Stimulated activated CD4-positive, alpha-beta T cell treated with anti-CD3 and anti-CD28 coated beads, Interleukin-1b, Interleukin-23, amount 100 ng/mL, for 4 hours (primary cell): ENCODE data around the gene GRIK1.

Experiments
- DNase-seq, 2 donors: peaks; one replicate each; pipeline ENCODE4 v3.0.0-alpha.2; 2020; ENCODE audit warnings: low read depth in 2 of 2

GRIK1 gene

GRCh38 chr21:29786496-29787360, 153.1 kb downstream of the GRIK1 start:
- no peak for DNase-seq

DNA sequence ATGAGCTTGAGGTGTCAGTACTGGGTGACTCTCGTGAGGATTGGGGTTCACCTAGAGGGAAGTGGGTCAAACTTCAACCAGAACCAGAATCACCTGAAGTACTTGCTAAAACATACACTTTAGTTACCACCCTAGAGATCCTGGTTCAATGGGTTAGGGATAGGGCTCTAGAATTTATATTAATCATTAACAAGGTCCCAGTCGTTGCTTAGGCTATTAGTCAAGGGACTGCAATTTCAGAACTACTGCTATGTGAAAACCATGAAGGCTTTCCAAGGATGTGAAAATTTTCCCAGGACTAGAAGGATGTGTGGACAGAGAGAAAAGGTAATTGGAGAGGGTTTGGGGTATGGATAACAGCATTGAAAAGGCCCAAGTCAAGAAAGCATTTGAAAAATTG, 162.6 kb downstream of the GRIK1 start:
- no peak for DNase-seq

DNA sequence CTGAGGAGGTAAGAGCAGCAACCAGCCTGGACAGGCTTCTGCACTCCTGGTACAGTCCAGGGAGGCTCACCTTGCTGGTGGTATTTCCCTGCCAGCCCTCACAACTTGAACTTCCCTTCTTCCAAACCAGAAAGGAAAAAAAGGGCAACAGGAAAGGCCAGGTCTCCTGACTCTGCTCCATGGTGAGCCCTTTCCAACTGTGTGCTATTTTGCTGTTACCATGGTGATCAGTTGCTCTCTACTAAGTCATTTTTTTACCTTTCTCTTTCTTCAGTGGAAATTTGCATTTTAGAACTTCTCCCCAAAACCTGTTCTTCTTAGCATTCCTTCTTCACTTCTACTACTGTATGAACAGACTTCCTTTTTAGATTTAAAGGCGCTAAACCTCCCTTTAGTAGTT, 164.3 kb downstream of the GRIK1 start:
- DNase-seq = no peak

- no peak for DNase-seq
Observed at GRCh38 chr21:29771491-29772066, 168.2 kb downstream of the GRIK1 start.

DNA sequence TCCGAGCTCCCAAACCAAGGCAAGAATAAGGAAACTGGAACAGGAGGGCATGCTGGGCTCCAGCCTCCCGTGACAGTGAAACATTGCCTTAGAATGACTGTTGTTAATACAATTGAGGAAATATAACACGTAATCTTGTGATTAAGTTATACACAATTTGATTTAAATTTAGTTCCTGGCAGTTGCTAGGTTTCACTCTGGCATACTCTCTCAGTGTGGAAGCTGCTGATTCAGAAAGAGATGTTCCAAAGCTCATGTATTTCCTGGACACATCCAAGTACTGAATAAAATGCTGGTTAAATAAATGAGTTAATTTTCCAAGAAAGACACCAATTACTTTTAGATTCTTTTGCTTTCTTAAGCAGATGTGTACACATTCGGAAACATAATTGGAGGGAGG, 176.1 kb downstream of the GRIK1 start:
- DNase-seq = no peak

DNA sequence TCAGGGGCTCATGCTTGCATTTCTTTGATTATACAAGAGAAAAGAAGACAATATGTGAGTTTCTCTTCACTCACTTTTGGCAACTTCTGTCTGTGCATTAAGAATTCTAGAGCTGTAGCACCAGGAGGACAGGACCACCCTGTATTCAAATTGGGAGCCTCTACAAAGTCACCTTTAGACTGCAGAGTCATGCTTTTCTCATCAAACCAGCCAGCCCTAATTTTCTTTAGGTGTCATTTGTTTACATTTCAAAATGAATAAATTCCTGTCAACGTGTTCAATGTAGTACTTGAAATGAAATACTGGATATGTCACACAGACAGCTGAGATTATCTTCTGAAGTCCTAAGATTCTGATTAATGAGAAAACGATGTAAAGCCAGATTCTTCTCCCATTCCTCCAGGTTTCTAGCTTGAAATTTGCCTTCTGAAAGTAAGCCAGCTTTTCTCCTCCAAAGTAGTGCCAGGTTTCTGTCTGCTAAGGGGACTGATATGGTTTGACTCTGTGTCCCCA, 177.2 kb downstream of the GRIK1 start:
- DNase-seq = no peak

GRCh38 chr21:29753216-29753615, 186.6 kb downstream of the GRIK1 start:
- no peak for DNase-seq

- no peak for DNase-seq
Observed at GRCh38 chr21:29751473-29752185, 188.2 kb downstream of the GRIK1 start.

- DNase-seq = no peak
Observed at GRCh38 chr21:29749957-29750356, 189.8 kb downstream of the GRIK1 start.

DNA sequence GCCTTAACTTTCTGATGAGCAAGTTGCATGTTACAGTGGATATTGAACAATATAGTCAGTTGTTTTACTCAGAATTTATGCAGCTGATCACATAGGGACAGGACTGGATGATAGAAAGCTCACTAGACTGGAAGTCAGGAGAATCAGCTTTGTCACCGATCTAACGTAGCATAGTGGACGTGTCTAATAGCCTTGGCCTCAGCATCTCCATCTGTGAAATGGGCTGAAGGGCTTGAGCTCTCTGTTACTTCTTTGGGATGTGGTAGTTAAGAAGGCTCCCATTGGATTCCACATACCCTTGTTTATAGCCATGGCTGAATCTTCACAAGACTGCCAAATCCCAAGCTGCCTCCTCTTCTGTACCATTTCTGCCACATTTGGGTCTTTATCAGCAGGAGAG, 190.6 kb downstream of the GRIK1 start:
- DNase-seq = no peak

DNA sequence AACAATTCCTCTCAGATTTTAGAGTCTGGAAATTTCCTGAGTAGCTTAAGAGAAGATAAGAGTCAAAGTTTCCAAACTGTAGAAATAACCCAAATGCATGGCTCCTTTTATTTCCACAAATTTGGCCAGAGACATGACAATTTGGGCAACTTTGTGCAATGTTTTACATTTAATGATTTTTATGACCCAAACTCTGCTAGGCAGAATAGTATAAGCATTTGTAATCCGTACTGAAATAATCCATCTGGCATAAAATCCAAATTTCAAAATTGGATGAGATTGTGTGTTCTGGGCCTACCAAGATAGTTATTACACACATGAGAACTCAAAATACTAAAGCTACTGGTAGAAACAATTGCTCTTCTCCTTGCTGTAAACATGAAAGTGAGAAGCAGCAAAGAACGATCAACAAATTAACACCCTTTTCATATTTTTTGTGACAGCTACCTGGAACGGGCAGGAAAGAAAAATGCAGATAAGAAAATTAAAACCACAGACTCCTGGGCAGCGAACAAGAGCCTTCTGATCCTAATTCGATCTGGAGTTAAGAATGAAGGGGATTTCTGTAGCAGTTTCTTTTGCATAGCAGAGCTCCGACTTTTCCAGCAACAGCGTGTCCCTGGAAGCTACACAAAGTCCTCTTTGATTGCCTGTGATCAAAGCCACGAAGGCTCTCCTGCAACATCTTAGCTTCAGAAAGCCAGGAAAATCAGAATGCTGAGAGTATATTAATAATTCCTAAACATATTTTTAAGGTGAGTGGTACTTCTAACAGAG, 191.2 kb downstream of the GRIK1 start:
- no peak for DNase-seq

DNA sequence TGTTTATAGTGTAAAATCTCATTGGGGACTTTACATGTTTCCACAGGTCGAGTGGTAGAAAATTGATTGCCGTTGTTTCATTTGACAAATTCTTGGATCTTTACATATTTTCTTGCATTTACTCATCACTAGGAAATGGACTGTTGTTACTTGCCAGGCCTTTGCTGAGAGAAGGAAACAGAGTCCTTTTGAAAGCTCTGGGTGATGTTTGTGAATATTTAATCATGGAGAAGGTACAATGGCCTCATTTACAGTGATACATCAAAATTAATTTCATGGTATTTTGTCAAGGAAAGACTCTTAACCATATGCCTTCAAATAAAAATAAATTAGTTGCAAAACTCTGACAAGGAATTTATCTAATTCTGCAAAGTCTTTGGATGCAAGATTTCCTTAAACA, 198.0 kb downstream of the GRIK1 start:
- DNase-seq = no peak

DNA sequence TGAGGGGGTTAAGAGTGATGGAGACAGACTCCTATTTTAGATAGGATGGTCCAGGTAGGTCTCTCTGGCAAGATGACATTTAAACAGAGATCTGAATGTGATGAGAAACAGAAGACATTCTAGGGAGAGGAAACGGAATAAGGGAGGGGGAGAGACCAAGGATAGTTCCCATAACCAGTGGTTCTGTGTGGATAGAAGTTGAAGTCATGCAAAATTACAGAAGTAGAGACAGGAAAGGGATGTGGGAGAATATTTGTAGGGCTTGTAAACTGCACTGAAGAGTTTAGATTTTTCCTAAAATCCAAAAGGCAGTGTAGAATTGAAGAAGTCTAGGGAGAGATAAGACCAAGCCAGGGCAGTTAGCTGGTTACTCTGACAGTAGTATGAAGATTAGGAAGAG, 200.6 kb downstream of the GRIK1 start:
- DNase-seq = no peak

GRCh38 chr21:29738730-29739129, 201.1 kb downstream of the GRIK1 start:
- no peak for DNase-seq

GRCh38 chr21:29737186-29737585, 202.6 kb downstream of the GRIK1 start:
- no peak for DNase-seq

DNA sequence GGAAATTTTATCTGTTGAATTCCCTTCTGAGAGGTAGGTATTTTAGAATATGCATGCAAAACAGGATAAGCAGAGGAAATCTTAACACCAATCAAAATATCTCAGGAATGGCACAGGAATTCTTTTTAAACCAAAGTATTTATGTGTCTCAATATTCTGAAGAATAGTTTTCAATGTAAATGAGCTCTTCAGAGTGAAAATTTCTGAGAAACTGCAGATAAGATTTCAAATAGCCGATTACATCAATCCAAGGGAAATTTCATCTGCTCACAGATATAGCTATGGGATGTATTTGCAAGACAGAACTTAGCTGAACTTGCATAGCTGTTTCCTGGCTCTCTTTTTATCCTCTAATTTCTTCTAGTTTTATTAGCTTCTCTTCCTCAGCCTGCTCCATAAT, 209.5 kb downstream of the GRIK1 start:
- DNase-seq = no peak

- DNase-seq = no peak
Observed at GRCh38 chr21:29726044-29726443, 213.8 kb downstream of the GRIK1 start.

- DNase-seq = no peak
Observed at GRCh38 chr21:29725025-29725736, 214.6 kb downstream of the GRIK1 start.

DNA sequence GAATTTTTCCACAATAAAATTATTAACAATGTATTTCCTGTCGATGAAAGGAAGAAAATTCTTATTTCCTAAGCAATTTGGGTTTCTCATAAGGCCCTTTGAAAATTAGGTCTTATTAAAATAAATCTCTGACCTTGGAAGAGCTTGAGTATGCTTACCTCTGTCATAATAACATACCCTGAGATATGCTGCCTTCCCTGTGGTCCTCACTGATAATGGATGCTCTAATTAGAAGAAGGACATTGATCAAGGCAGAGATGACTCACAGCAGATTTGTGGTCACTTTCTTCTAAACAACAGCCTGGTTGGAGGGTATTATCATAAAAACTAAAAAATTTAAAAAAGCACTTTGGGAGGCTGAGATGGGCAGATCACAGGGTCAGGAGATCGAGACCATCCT, 217.8 kb downstream of the GRIK1 start:
- no peak for DNase-seq

DNA sequence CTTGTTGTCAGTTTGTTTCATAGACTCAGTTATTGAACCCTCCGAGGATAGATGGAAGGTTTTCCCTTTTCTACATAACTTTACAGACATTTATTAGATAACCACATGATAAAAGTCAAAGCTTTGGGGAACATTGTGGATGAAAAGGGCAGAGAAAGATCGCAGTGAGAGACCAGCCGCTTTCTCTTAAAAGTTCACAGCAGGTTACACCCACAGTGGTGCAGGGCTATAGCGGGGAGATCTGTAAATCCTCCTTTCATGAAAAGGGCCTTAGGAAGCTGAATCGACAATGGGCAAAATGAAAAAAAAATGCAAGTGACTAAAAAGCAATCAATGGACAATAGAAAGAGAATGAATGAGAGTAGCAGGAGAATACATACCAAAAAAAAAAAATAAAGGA, 218.6 kb downstream of the GRIK1 start:
- DNase-seq = no peak

DNA sequence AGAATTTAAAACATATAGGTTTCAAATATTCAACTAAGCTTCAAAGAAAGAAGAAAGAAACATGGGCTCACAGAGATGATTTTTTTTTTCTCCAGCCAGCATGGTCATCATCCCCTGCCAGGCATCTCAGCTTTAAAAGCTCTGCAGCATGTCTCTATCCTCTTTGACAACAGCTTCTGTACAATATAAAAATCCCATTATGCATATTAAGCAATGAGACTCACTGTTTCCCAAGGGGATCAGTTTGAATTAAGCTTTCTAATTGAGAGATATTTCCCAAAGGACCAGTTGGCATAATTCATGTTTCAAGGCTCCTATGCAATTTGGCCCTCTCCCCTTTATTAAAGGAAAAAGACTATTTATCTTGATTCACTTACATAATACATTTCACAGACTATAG, 220.3 kb downstream of the GRIK1 start:
- DNase-seq = no peak
